GM13976 (cell line): ENCODE results near the gene PNLIP.

Experiments
- DNase-seq: peaks from one replicate; pipeline ENCODE4 v3.0.0; 2012; ENCODE audit warnings: low spot score
- in situ Hi-C: fragments of 300-500 bp; cut with MboI; formaldehyde crosslinking; loops from one replicate; pipeline ENCODE4 v1.12.0; 2022; ENCODE audit warnings: low sequenced_read_pairs, mixed read lengths, inconsistent platforms; ENCODE audit not compliant: unreplicated experiment
- TF ChIP-seq, protein P1 (sequence below): IDR thresholded peaks from 2 replicates; pipeline ENCODE4 v1.5.1; 2012; ENCODE audit warnings: borderline replicate concordance, mild to moderate bottlenecking; ENCODE audit not compliant: insufficient read depth; ENCODE audit errors: extremely low read depth, missing control alignments, control extremely low read depth

The PNLIP gene

GRCh38 chr10:116610443-116611152 lies 64.9 kb downstream of the PNLIP start:
- TF ChIP-seq, protein P1, sequence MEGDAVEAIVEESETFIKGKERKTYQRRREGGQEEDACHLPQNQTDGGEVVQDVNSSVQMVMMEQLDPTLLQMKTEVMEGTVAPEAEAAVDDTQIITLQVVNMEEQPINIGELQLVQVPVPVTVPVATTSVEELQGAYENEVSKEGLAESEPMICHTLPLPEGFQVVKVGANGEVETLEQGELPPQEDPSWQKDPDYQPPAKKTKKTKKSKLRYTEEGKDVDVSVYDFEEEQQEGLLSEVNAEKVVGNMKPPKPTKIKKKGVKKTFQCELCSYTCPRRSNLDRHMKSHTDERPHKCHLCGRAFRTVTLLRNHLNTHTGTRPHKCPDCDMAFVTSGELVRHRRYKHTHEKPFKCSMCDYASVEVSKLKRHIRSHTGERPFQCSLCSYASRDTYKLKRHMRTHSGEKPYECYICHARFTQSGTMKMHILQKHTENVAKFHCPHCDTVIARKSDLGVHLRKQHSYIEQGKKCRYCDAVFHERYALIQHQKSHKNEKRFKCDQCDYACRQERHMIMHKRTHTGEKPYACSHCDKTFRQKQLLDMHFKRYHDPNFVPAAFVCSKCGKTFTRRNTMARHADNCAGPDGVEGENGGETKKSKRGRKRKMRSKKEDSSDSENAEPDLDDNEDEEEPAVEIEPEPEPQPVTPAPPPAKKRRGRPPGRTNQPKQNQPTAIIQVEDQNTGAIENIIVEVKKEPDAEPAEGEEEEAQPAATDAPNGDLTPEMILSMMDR = no peak
- in situ Hi-C loops = no loop called here
- no peak for DNase-seq

DNA sequence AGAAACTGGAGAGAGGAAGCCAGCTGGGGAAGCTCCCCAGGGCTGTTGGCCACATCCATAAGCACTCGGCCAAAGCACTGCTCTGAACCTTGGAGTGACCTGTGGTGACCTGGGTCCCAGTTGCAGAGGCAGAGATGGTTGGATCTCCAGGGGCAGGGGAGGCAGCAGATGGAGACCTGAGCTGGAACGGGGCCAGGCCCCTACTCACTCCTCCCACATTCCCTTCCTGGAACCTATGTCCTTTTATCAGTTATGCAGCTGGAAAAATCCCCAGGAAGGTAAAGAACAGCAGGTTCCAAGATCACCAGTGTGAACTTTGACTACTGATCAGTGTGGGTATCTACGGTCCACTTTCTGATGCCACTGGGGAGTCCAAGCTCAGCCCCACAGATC lies 65.4 kb downstream of the PNLIP start:
- DNase-seq = no peak
- TF ChIP-seq, protein P1 = no peak

DNA sequence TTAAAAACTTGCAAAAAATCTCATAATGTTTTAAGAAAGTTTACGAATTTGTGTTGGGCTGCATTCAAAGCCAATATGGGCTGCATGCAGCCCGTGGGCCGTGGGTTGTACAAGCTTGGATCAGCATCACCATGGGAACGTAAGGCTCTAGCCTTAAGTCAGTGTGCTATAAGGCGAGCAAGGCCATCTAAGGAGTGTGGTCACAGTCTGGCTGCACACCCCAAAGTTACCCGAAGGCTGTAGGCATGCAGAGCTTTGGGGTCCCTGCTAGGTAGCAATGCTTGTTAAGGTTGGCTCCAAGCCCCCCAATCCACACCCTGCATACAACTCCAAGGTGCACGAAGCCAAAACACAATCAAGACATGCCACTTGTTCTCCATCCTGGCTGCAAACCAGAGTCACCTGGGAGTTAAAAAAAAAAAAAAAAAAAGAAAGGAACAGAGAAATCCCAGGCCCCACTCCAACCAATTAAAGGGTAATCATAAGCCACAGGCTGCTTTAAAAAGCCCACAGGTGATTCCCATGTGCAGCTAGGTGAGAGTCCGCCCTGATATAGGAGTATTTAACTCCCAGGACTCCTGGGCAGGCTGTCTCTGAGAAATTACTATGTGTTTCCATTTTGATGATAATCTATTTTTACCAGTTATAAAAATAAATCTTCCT lies 66.5 kb downstream of the PNLIP start:
- TF ChIP-seq, protein P1 = no peak
- no peak for DNase-seq
- in situ Hi-C loops = no loop called here

More for the DNA sequence above, 65.4 kb downstream of the PNLIP start:
- in situ Hi-C loops = no loop called here

GRCh38 chr10:116613471-116613870 lies 67.7 kb downstream of the PNLIP start:
- no peak for DNase-seq
- TF ChIP-seq, protein P1 = no peak
- in situ Hi-C loops = no loop called here

DNA sequence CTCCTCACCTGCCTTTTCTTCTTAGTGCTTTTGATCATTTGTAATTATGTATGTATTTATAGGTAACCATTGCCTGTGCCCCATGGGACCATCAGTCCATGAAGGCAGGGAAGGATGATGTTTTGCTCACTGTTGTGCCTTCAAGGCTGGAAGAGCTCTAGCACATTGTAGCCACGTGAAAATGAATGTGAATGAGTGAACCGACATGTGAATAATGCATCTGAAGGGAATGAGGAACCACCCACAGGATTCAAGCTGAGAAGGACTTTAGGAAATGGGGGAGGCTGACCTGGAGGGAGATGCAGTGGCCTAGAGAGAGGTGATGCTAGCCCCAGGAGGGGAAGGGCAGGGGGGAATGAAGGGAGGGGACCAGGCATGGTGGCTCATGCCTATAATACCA lies 69.1 kb downstream of the PNLIP start:
- in situ Hi-C loops = no loop called here
- no peak for DNase-seq
- TF ChIP-seq, protein P1 = no peak

GRCh38 chr10:116615199-116615776 lies 69.6 kb downstream of the PNLIP start:
- DNase-seq = no peak
- TF ChIP-seq, protein P1 = no peak
- in situ Hi-C loops = no loop called here
